ENCODE data around the gene HRK.

The HRK gene

DNA sequence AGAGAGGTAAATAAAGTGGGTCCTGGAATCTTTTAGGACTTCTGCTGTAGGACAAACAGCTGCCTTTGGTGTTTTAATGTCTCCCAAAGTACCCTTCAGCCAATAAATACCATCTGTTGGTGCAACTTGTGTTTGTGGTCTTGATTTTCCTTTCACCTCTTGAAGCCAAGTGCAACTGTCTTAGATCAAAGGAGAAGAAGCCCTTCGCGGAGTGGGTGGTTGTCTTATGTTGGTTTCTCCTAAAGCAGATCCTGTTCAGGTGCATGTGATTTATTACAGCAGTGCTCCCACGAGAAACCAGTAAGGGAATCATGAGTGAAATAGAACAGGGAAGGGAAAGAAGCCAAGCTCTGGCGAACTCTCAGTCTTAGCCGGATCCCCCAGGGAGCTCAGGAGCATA is 27.7 kb downstream of the HRK start:
- TF ChIP-seq MYC (IDR thresholded peaks at IDR 0.05; ENCODE audit: low read depth, low read length): no peak
- TF ChIP-seq POLR2A (IDR thresholded peaks at IDR 0.05; ENCODE audit: extremely low read depth, insufficient read length): no peak
- TF ChIP-seq, protein P1, sequence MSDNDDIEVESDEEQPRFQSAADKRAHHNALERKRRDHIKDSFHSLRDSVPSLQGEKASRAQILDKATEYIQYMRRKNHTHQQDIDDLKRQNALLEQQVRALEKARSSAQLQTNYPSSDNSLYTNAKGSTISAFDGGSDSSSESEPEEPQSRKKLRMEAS (IDR thresholded peaks at IDR 0.05; ENCODE audit: low read depth, low read length): no peak
- H3K4me3 ChIP-seq (ENCODE audit: low read depth, low read length): no peak overlapping the region
- DNase-seq (ENCODE audit: low read depth): no peak

DNA sequence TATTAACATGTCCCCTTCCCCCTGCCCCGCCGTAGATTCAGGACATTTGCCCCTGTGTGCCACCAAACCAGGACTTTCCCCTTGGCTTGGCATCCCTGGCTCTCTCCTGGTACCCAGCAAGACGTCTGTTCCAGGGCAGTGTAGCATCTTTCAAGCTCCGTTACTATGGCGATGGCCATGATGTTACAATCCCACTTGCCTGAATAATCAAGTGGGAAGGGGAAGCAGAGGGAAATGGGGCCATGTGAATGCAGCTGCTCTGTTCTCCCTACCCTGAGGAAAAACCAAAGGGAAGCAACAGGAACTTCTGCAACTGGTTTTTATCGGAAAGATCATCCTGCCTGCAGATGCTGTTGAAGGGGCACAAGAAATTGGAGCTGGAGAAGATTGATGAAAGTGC is 28.9 kb downstream of the HRK start:
- TF ChIP-seq POLR2A (IDR thresholded peaks at IDR 0.05; ENCODE audit: extremely low read depth, insufficient read length): no peak
- no peak for TF ChIP-seq MYC (IDR thresholded peaks at IDR 0.05; ENCODE audit: low read depth, low read length)
- TF ChIP-seq, protein P1 (IDR thresholded peaks at IDR 0.05; ENCODE audit: low read depth, low read length): no peak
- TF ChIP-seq, protein P2, sequence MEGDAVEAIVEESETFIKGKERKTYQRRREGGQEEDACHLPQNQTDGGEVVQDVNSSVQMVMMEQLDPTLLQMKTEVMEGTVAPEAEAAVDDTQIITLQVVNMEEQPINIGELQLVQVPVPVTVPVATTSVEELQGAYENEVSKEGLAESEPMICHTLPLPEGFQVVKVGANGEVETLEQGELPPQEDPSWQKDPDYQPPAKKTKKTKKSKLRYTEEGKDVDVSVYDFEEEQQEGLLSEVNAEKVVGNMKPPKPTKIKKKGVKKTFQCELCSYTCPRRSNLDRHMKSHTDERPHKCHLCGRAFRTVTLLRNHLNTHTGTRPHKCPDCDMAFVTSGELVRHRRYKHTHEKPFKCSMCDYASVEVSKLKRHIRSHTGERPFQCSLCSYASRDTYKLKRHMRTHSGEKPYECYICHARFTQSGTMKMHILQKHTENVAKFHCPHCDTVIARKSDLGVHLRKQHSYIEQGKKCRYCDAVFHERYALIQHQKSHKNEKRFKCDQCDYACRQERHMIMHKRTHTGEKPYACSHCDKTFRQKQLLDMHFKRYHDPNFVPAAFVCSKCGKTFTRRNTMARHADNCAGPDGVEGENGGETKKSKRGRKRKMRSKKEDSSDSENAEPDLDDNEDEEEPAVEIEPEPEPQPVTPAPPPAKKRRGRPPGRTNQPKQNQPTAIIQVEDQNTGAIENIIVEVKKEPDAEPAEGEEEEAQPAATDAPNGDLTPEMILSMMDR (IDR thresholded peaks at IDR 0.05; ENCODE audit: low read depth, low read length): no peak
- no peak overlapping the region for H3K4me3 ChIP-seq (ENCODE audit: low read depth, low read length)
- DNase-seq (ENCODE audit: low read depth): no peak

DNA sequence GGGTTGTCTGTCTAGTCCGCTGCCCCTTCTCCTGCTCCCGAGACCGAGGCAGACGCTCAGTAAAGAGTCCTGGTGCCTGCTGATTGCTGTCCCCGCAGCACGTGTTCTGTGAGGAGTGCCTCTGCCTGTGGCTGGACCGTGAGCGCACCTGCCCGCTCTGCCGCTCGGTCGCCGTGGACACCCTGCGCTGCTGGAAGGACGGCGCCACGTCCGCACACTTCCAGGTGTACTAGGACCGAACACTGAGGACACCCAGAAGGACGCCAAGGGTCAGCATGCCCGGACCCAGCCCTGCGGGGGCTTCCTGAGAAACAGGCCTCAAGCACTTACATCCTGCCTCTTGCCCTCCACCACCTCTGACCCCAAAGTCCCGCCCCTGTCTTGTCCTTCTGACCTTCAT is 32.0 kb downstream of the HRK start:
- DNase-seq (ENCODE audit: low read depth): no peak
- TF ChIP-seq MYC (IDR thresholded peaks at IDR 0.05; ENCODE audit: low read depth, low read length) (no peak), POLR2A (IDR thresholded peaks at IDR 0.05; ENCODE audit: extremely low read depth, insufficient read length) (no peak)
- TF ChIP-seq, protein P2 (IDR thresholded peaks at IDR 0.05; ENCODE audit: low read depth, low read length): no peak
- TF ChIP-seq, protein P1 (IDR thresholded peaks at IDR 0.05; ENCODE audit: low read depth, low read length): no peak
- no peak overlapping the region for H3K4me3 ChIP-seq (ENCODE audit: low read depth, low read length)

DNA sequence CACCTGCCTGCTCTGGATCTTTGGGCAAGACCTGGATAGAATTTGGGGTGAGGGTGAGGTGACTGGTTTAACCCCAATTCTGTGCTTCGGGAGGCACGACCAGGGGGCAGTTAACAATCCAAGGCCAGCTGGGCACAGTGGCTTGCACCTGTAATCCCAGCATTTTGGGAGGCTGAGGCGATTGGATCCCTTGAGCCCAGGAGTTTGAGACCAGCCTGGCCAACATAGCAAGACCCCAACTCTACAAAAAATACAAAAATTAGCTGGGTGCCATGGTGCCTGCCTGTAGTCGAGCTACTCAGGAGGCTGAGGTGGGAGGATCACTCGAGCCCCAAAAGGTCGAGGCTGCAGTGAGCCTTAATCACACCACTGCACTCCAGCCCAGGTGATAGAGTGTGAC is 38.2 kb downstream of the HRK start:
- H3K4me3 ChIP-seq (ENCODE audit: low read depth, low read length): no peak overlapping the region
- DNase-seq (ENCODE audit: low read depth): no peak
- no peak for TF ChIP-seq POLR2A (IDR thresholded peaks at IDR 0.05; ENCODE audit: extremely low read depth, insufficient read length)
- TF ChIP-seq, protein P2 (IDR thresholded peaks at IDR 0.05; ENCODE audit: low read depth, low read length): no peak
- TF ChIP-seq, protein P1 (IDR thresholded peaks at IDR 0.05; ENCODE audit: low read depth, low read length): no peak
- TF ChIP-seq MYC (IDR thresholded peaks at IDR 0.05; ENCODE audit: low read depth, low read length): no peak

DNA sequence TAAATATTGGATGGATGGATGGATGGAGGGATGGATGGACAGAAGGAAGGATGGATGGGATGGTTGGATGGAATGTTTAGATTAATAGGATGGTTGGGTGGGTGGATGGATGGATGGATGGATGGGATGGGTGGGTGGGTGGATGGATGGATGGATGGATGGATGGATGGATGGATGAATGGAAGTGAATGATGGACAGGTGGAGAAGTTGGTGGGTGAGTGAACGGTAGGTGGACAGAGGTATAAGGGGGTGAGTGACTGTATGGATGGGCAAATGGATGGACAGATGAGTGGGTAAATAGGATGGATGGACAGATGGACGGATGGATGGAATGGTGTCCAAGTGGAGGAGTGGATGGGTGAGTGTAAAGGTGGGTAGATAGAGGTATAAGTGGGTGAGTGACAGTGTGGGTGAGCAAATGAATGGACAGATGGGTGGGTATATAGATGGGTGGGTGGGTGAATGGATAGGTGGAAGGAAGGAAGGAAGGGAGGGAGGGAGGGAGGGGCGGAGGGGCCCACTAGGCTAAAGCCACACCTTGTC is 41.9 kb downstream of the HRK start:
- DNase-seq (ENCODE audit: low read depth): no peak
- H3K4me3 ChIP-seq (ENCODE audit: low read depth, low read length): no peak overlapping the region
- TF ChIP-seq, protein P1 (IDR thresholded peaks at IDR 0.05; ENCODE audit: low read depth, low read length): no peak
- TF ChIP-seq MYC (IDR thresholded peaks at IDR 0.05; ENCODE audit: low read depth, low read length) (no peak), POLR2A (IDR thresholded peaks at IDR 0.05; ENCODE audit: extremely low read depth, insufficient read length) (no peak)
- TF ChIP-seq, protein P2 (IDR thresholded peaks at IDR 0.05; ENCODE audit: low read depth, low read length): no peak

DNA sequence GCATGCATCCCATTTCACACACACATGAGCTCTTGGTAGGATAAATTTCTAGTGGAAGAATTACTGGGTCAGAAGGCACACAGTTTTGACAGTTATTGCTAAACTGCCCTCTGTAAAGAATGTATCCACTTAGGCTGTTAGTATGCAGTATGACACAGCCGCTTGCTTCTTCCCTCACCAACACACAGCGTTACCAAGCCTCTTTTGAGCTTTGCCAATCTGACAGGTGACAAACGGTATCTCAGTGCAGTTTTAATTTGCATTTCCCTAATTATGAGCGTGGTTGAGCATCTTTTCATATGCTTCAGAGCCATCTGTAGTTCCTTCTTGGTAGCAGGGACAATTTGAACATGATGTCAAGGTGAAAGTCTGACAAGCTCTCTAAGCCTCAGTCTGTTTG is 42.9 kb downstream of the HRK start:
- H3K4me3 ChIP-seq (ENCODE audit: low read depth, low read length): no peak overlapping the region
- TF ChIP-seq, protein P1 (IDR thresholded peaks at IDR 0.05; ENCODE audit: low read depth, low read length): no peak
- TF ChIP-seq POLR2A (IDR thresholded peaks at IDR 0.05; ENCODE audit: extremely low read depth, insufficient read length) (no peak), MYC (IDR thresholded peaks at IDR 0.05; ENCODE audit: low read depth, low read length) (no peak)
- TF ChIP-seq, protein P2 (IDR thresholded peaks at IDR 0.05; ENCODE audit: low read depth, low read length): no peak
- DNase-seq (ENCODE audit: low read depth): no peak

Measured in NB4 (cell line).